Measurements from ENCODE around the gene LCP2. TPM values are rescaled to one million over a fixed set of nuclear protein-coding genes. Genes with fewer than 3 reads are reported as not detected.
A peak's percentile ranks its signal among the peaks of the same experiment; 100 is the strongest.

LCP2 gene
- total RNA-seq, 1 donor from 2014 or later, result not detected

DNA sequence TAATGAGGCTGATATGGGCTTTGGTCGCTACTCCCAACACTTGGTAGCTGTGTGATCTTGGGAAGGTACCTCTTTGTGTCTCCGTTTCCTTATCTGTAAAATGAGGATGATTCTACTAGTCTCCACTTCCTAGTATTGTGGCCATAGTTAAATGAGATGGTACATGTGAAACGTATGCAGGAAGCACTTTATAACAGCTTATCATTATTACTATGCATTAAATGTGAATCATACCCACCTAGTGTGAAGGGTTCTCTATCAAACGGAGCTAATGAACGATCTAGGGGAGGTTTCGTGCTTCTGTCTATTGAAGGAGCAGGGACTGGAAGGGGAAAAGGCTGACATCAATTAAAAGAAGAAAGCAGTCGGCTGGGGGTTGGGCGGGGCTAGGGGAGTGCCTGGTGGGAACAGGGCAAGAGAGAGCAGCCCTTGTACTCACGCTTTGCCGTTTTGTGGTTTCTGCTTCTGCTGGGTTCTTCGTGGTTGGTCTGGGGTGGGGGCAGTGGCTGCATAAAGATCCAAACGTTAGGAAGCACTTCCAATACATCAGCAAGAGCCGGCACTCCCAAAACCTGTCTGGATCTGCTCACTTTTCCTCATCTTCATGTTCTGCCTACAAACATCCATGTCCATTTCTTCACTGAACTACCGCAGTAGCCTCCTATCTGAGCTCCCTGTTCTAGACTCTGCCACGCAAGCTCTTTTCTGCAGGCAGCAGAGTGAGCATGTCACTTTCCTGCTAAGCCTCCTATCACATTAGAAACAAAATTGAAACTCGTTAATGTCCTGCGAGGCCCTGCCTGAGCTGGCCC, 30.8 kb downstream of the LCP2 start:
- H3K9me3 Mint-ChIP-seq, result no peaks in the 10 kb centered on the region
- Histone ChIP-seq H3K4me2 (peak overlapping the region; percentile 23), H4K20me1 (ENCODE audit: low read depth) (no peaks in the 10 kb centered on the region), H3K36me3 (no peaks in the 10 kb centered on the region), H3K79me2 (ENCODE audit: low read depth) (no peaks in the 10 kb centered on the region), H2AFZ (replicated peaks) (no peak overlapping the region), H3K4me3 (no peak overlapping the region), H3F3A (ENCODE audit: low read depth) (peaks cover 29% of the 10 kb centered on the region), H3K9ac (no peak overlapping the region), H3K27me3 (no peaks in the 10 kb centered on the region), H3K9me3 (ENCODE audit: low read depth) (no peaks in the 10 kb centered on the region), H3K4me1 (peaks cover 51% of the 10 kb centered on the region), H3K27ac (no peak overlapping the region)
- TF ChIP-seq EZH2phosphoT487 (IDR thresholded peaks at IDR 0.05) (no peak), EZH2 (IDR thresholded peaks at IDR 0.05) (no peak)
- TF ChIP-seq, protein P1, sequence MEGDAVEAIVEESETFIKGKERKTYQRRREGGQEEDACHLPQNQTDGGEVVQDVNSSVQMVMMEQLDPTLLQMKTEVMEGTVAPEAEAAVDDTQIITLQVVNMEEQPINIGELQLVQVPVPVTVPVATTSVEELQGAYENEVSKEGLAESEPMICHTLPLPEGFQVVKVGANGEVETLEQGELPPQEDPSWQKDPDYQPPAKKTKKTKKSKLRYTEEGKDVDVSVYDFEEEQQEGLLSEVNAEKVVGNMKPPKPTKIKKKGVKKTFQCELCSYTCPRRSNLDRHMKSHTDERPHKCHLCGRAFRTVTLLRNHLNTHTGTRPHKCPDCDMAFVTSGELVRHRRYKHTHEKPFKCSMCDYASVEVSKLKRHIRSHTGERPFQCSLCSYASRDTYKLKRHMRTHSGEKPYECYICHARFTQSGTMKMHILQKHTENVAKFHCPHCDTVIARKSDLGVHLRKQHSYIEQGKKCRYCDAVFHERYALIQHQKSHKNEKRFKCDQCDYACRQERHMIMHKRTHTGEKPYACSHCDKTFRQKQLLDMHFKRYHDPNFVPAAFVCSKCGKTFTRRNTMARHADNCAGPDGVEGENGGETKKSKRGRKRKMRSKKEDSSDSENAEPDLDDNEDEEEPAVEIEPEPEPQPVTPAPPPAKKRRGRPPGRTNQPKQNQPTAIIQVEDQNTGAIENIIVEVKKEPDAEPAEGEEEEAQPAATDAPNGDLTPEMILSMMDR (IDR thresholded peaks at IDR 0.05), result no peak
- no peak overlapping the region for H3K4me3 Mint-ChIP-seq
- H3K4me1 Mint-ChIP-seq, result peaks cover 53% of the 10 kb centered on the region
- H3K36me3 Mint-ChIP-seq, result no peaks in the 10 kb centered on the region
- H3K27me3 Mint-ChIP-seq (ENCODE audit: insufficient read depth, low read depth), result peaks cover 10% of the 10 kb centered on the region
- peak; percentile 45 for DNase-seq (ENCODE audit: low spot score)
- no peak overlapping the region for H3K27ac Mint-ChIP-seq

DNA sequence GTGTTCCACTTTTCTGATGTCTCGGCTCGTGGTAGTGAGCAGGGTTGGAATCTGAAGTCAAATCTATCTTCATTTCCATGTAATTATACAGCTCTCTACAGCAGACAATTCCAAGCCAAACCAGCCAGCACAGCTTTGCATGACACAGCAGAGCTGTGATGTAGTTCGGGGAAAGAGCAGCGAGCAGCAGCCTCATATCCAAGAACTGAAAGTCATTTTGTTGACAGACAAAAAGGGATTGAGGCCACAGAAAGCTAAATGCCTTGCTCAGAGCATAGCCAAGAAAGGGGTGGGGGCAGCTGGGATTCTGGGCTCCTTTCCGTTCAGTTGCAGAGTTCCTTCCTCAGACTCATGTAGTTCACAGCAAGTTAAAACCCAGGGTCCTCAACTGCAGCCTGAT, 32.1 kb downstream of the LCP2 start:
- no peaks in the 10 kb centered on the region for H3K9me3 Mint-ChIP-seq
- no peak overlapping the region for H3K9ac ChIP-seq
- H3K9me3 ChIP-seq (ENCODE audit: low read depth), result no peaks in the 10 kb centered on the region
- peak overlapping the region; percentile 7 for H2AFZ ChIP-seq (replicated peaks)
- DNase-seq (ENCODE audit: low spot score), result peak; percentile 39
- H3K4me2 ChIP-seq, result peak overlapping the region; percentile 23
- H3F3A ChIP-seq (ENCODE audit: low read depth), result peaks cover 29% of the 10 kb centered on the region
- no peaks in the 10 kb centered on the region for H4K20me1 ChIP-seq (ENCODE audit: low read depth)
- peaks cover 59% of the 10 kb centered on the region for H3K4me1 Mint-ChIP-seq
- no peak overlapping the region for H3K4me3 Mint-ChIP-seq
- peaks cover 14% of the 10 kb centered on the region for H3K27me3 Mint-ChIP-seq (ENCODE audit: insufficient read depth, low read depth)
- H3K4me1 ChIP-seq, result peaks cover 60% of the 10 kb centered on the region
- TF ChIP-seq, protein P1 (IDR thresholded peaks at IDR 0.05), result no peak
- TF ChIP-seq EZH2phosphoT487 (IDR thresholded peaks at IDR 0.05), result no peak
- TF ChIP-seq EZH2 (IDR thresholded peaks at IDR 0.05), result no peak
- no peaks in the 10 kb centered on the region for H3K79me2 ChIP-seq (ENCODE audit: low read depth)
- H3K36me3 Mint-ChIP-seq, result no peaks in the 10 kb centered on the region
- no peak overlapping the region for H3K27ac Mint-ChIP-seq
- H3K27ac ChIP-seq, result no peak overlapping the region
- H3K36me3 ChIP-seq, result no peaks in the 10 kb centered on the region
- H3K4me3 ChIP-seq, result no peak overlapping the region
- H3K27me3 ChIP-seq, result no peaks in the 10 kb centered on the region

DNA sequence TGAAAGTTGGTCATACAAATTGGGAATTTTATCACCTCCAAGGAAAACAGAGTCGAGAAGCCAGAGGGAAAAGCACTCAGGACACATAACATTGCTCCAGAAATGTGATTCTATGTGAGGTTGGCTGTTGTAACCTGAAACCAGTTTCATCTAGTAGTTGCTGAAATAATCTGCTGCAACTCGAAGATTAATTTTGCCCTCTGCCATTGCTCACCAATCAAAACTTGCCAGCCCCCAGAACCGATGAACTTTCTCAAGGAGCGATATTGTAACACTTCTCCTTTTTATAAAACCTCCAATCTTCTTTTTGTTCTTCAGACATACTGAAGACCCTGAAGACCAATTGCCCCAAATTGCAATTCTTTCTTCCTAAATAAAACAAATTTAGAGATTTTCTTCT, 33.7 kb downstream of the LCP2 start:
- no peaks in the 10 kb centered on the region for H3K36me3 Mint-ChIP-seq
- Histone ChIP-seq H3K4me2 (peak overlapping the region; percentile 29), H3K4me1 (peaks cover 60% of the 10 kb centered on the region), H3K27ac (no peak overlapping the region), H3K9me3 (ENCODE audit: low read depth) (no peaks in the 10 kb centered on the region), H2AFZ (replicated peaks) (no peak overlapping the region), H3K36me3 (no peaks in the 10 kb centered on the region), H3K27me3 (no peaks in the 10 kb centered on the region), H4K20me1 (ENCODE audit: low read depth) (no peaks in the 10 kb centered on the region), H3F3A (ENCODE audit: low read depth) (peaks cover 29% of the 10 kb centered on the region), H3K4me3 (no peak overlapping the region), H3K79me2 (ENCODE audit: low read depth) (no peaks in the 10 kb centered on the region), H3K9ac (no peak overlapping the region)
- no peak for DNase-seq (ENCODE audit: low spot score)
- H3K4me3 Mint-ChIP-seq, result no peak overlapping the region
- no peak overlapping the region for H3K27ac Mint-ChIP-seq
- H3K9me3 Mint-ChIP-seq, result no peaks in the 10 kb centered on the region
- peaks cover 58% of the 10 kb centered on the region for H3K4me1 Mint-ChIP-seq
- TF ChIP-seq EZH2phosphoT487 (IDR thresholded peaks at IDR 0.05) (no peak), EZH2 (IDR thresholded peaks at IDR 0.05) (no peak)
- TF ChIP-seq, protein P1 (IDR thresholded peaks at IDR 0.05), result no peak
- H3K27me3 Mint-ChIP-seq (ENCODE audit: insufficient read depth, low read depth), result peaks cover 10% of the 10 kb centered on the region
